ENCODE measurements around the gene SLC35F3. TPM values are rescaled to one million over a fixed set of nuclear protein-coding genes. Genes with fewer than 3 reads are reported as not detected.
"Not testable (repeated sequence)": the region's sequence is repeated elsewhere in the genome, so short reads cannot be mapped to it uniquely, and the experiment has no call there.

Gene SLC35F3
- total RNA-seq, 4 donors from 2014 or later = 0.82 TPM; not detected in 3

DNA sequence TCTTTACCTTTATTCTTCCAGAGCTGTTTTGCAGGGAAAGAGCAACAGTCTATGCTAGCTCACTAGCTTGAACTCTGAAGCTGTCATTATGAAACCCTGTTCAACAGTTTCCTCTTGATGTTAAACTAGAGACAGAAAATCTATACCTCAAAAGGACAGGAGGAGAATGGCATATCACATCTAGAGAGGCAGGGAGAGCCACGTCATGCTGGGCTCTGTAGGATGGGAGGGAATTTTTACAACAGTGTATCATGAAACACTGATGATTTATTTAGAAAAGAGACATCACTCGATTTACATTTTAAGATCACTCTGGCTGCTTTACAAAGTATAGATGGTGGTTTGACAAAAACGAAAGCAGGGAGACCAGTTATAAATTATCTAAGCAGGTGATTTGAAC, 243.9 kb downstream of the SLC35F3 start:
- Histone ChIP-seq H3K36me3 (no peaks in the 10 kb centered on the region), H3K27ac (no peak overlapping the region), H3K4me1 (no peaks in the 10 kb centered on the region), H3K4me3 (no peak overlapping the region), H3K9me3 (no peaks in the 10 kb centered on the region), H3K27me3 (no peaks in the 10 kb centered on the region)
- intact Hi-C loops (cut with DNase I; ENCODE audit: low total_unique reads) (no loop called here), in situ Hi-C loops (cut with MboI; ENCODE audit: low sequenced_read_pairs in 4 of 4) (no loop called here)
- TF ChIP-seq POLR2A (IDR thresholded peaks at IDR 0.05) = no peak
- TF ChIP-seq, protein P1, sequence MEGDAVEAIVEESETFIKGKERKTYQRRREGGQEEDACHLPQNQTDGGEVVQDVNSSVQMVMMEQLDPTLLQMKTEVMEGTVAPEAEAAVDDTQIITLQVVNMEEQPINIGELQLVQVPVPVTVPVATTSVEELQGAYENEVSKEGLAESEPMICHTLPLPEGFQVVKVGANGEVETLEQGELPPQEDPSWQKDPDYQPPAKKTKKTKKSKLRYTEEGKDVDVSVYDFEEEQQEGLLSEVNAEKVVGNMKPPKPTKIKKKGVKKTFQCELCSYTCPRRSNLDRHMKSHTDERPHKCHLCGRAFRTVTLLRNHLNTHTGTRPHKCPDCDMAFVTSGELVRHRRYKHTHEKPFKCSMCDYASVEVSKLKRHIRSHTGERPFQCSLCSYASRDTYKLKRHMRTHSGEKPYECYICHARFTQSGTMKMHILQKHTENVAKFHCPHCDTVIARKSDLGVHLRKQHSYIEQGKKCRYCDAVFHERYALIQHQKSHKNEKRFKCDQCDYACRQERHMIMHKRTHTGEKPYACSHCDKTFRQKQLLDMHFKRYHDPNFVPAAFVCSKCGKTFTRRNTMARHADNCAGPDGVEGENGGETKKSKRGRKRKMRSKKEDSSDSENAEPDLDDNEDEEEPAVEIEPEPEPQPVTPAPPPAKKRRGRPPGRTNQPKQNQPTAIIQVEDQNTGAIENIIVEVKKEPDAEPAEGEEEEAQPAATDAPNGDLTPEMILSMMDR (IDR thresholded peaks at IDR 0.05 in 4 of 5, conservative IDR thresholded peaks at IDR 0.05 in 1 of 5) = no peak
- ATAC-seq (no peak), DNase-seq (no peak)

DNA sequence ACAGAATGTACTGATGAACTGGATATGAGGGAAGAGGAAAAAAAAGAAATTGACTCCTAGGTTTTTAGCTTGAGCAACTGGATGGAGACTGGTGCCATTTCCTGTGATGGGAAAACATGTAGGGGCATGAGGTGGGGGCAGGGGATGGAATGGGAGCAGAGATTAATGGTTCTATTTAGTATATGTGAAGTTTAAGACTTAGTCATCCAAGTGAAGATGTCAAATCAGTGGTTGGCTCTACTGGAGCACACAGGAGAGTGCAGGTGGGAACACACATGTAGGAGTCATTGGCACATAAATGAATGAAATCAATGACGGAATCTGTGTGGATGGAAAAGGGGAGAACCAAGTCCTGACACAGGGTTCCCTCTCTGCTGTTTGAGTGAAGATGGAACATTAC, 244.3 kb downstream of the SLC35F3 start:
- no peak for ATAC-seq
- no peak overlapping the region for H3K27ac ChIP-seq
- intact Hi-C loops (cut with DNase I; ENCODE audit: low total_unique reads) = no loop called here

DNA sequence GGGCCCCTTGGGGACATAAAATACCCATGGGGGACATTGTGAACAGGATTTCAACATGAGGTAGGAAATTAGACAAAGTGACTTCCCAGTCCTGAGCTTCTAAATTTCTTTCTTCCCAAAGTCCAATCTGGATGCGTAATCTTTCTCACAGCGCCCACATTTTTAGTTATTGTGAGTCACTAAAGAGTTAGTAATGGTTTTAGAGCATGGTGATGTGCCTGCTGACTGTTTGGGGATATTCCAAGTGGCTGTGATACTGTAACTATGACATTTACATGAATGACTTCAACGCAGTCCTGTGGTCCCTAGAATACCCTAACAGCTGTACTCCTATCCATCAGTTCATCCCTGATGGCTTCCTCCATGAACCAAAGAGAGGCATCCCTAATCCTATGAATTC, 244.7 kb downstream of the SLC35F3 start:
- Histone ChIP-seq H3K9me3 (no peaks in the 10 kb centered on the region), H3K36me3 (no peaks in the 10 kb centered on the region), H3K4me3 (no peak overlapping the region), H3K27me3 (no peaks in the 10 kb centered on the region), H3K27ac (no peak overlapping the region), H3K4me1 (no peaks in the 10 kb centered on the region)
- in situ Hi-C loops (cut with MboI; ENCODE audit: low sequenced_read_pairs in 4 of 4) = no loop called here
- DNase-seq = no peak
- ATAC-seq = no peak
- TF ChIP-seq, protein P1 (IDR thresholded peaks at IDR 0.05 in 4 of 5, conservative IDR thresholded peaks at IDR 0.05 in 1 of 5) = no peak
- no peak for TF ChIP-seq POLR2A (IDR thresholded peaks at IDR 0.05)
- intact Hi-C loops (cut with DNase I; ENCODE audit: low total_unique reads) = no loop called here

More for the DNA sequence above, 244.3 kb downstream of the SLC35F3 start:
- Histone ChIP-seq H3K4me1 (no peaks in the 10 kb centered on the region), H3K9me3 (no peaks in the 10 kb centered on the region), H3K36me3 (no peaks in the 10 kb centered on the region), H3K4me3 (no peak overlapping the region), H3K27me3 (no peaks in the 10 kb centered on the region)
- no peak for TF ChIP-seq POLR2A (IDR thresholded peaks at IDR 0.05)
- TF ChIP-seq, protein P1 (IDR thresholded peaks at IDR 0.05 in 4 of 5, conservative IDR thresholded peaks at IDR 0.05 in 1 of 5) = no peak
- no peak for DNase-seq
- in situ Hi-C loops (cut with MboI; ENCODE audit: low sequenced_read_pairs in 4 of 4) = no loop called here

DNA sequence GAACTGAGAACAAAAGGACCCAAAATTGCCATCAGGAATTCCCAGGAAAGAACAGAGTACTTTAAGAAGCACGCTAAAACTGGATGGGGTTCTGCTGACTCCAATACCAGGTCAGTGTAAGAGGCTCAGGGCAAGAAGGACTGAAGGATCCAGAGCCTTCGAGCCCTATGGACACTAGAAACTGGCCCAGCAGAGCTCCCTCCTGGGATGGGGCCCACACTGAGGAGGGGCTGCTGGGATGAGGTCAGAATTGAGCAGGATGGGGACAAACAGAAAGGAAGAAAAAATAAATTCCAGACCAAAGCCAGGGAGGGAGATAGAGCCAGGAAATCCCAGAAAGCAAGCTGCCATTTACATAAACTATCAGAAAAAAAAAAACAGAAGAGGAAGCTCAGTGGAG, 246.4 kb downstream of the SLC35F3 start:
- no peaks in the 10 kb centered on the region for H3K36me3 ChIP-seq
- in situ Hi-C loops (cut with MboI; ENCODE audit: low sequenced_read_pairs in 4 of 4) (loop anchor here (5.0 to 10.0 kb wide), 2 partner anchors 154 to 161 kb away; no protein-coding TSS in a partner anchor), intact Hi-C loops (cut with DNase I; ENCODE audit: low total_unique reads) (no loop called here)

DNA sequence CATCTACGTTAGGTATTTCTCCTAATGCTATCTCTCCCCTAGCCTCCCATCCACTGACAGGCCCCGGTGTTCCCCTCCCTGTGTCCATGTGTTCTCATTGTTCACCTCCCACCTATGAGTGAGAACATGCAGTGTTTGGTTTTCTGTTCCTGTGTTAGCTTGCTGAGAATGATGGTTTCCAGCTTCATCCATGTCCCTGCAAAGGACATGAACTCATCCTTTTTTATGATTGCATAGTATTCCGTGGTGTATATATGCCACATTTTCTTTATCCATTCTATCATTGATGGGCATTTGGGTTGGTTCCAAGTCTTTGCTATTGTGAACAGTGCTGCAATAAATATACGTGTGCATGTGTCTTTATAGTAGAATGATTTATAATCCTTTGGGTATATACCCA, 247.9 kb downstream of the SLC35F3 start:
- DNase-seq; H3K36me3 ChIP-seq; intact Hi-C loops (cut with DNase I; ENCODE audit: low total_unique reads); H3K9me3 ChIP-seq; H3K4me3 ChIP-seq; ATAC-seq; H3K4me1 ChIP-seq; H3K27me3 ChIP-seq; H3K27ac ChIP-seq: not testable (repeated sequence)
- in situ Hi-C loops (cut with MboI; ENCODE audit: low sequenced_read_pairs in 4 of 4) = loop anchor here (5.0 to 10.0 kb wide), 2 partner anchors 152 to 160 kb away; no protein-coding TSS in a partner anchor

More for the DNA sequence above, 246.4 kb downstream of the SLC35F3 start:
- Histone ChIP-seq H3K9me3 (no peaks in the 10 kb centered on the region), H3K27ac (no peak overlapping the region), H3K27me3 (no peaks in the 10 kb centered on the region), H3K4me1 (no peaks in the 10 kb centered on the region), H3K4me3 (no peak overlapping the region)
- TF ChIP-seq, protein P1 (IDR thresholded peaks at IDR 0.05 in 4 of 5, conservative IDR thresholded peaks at IDR 0.05 in 1 of 5) = no peak
- ATAC-seq = no peak
- no peak for DNase-seq
